Measurements from ENCODE around the gene EXOC4.

The EXOC4 gene

GRCh38 chr7:133252506-133252857 is 396 bp upstream of the EXOC4 start:
- DNase-seq (ENCODE audit: extremely low spot score): no peak
- POLR2A ChIA-PET: no interaction called here
- CTCF ChIA-PET: interaction anchor here (0.6 to 1.6 kb wide), 3 partner anchors 19 to 244 kb away, joined by 3 to 5 read pairs (median 3); no protein-coding TSS in a partner anchor
- no peak for TF ChIP-seq CTCF (IDR thresholded peaks at IDR 0.05; ENCODE audit: control extremely low read depth, extremely low read depth, low read depth, missing control alignments)

GRCh38 chr7:133253519-133253875 is 619 bp downstream of the EXOC4 start:
- no peak for DNase-seq (ENCODE audit: extremely low spot score)
- ChIA-PET CTCF (interaction anchor here (1.0 to 1.6 kb wide), 2 partner anchors 9 to 20 kb away, joined by 3 to 5 read pairs; no protein-coding TSS in a partner anchor), POLR2A (no interaction called here)
- TF ChIP-seq CTCF (IDR thresholded peaks at IDR 0.05; ENCODE audit: control extremely low read depth, extremely low read depth, low read depth, missing control alignments): no peak

GRCh38 chr7:133255486-133255885 is 2.6 kb downstream of the EXOC4 start:
- no peak for DNase-seq (ENCODE audit: extremely low spot score)
- ChIA-PET POLR2A (no interaction called here), CTCF (no interaction called here)
- TF ChIP-seq CTCF (IDR thresholded peaks at IDR 0.05; ENCODE audit: control extremely low read depth, extremely low read depth, low read depth, missing control alignments): no peak

- no peak for TF ChIP-seq CTCF (IDR thresholded peaks at IDR 0.05; ENCODE audit: control extremely low read depth, extremely low read depth, low read depth, missing control alignments)
- ChIA-PET POLR2A (no interaction called here), CTCF (no interaction called here)
- no peak for DNase-seq (ENCODE audit: extremely low spot score)
Measured at GRCh38 chr7:133258174-133258573, 5.3 kb downstream of the EXOC4 start.

- TF ChIP-seq CTCF (IDR thresholded peaks at IDR 0.05; ENCODE audit: control extremely low read depth, extremely low read depth, low read depth, missing control alignments): no peak
- ChIA-PET POLR2A (no interaction called here), CTCF (no interaction called here)
- DNase-seq (ENCODE audit: extremely low spot score): no peak
Measured at GRCh38 chr7:133265821-133266220, 12.9 kb downstream of the EXOC4 start.

GRCh38 chr7:133268355-133268754 is 15.5 kb downstream of the EXOC4 start:
- no peak for TF ChIP-seq CTCF (IDR thresholded peaks at IDR 0.05; ENCODE audit: control extremely low read depth, extremely low read depth, low read depth, missing control alignments)
- POLR2A ChIA-PET: no interaction called here
- CTCF ChIA-PET: no interaction called here
- no peak for DNase-seq (ENCODE audit: extremely low spot score)

GRCh38 chr7:133272336-133272735 is 19.5 kb downstream of the EXOC4 start:
- ChIA-PET POLR2A (no interaction called here), CTCF (interaction anchor here (0.9 to 2.3 kb wide), 4 partner anchors 11 to 25 kb away, joined by 3 to 9 read pairs (median 3); no protein-coding TSS in a partner anchor)
- no peak for TF ChIP-seq CTCF (IDR thresholded peaks at IDR 0.05; ENCODE audit: control extremely low read depth, extremely low read depth, low read depth, missing control alignments)
- DNase-seq (ENCODE audit: extremely low spot score): no peak

Data from GM10248 (cell line).